ENCODE measurements around the gene NHSL1.

GRCh38 chr6:138439546-138439945 lies 59.7 kb downstream of the NHSL1 start:
- no peak for TF ChIP-seq CTCF (IDR thresholded peaks at IDR 0.05 in 2 of 3, conservative IDR thresholded peaks at IDR 0.05 in 1 of 3; ENCODE audit: insufficient read depth in 2 of 3, low read depth in 1 of 3, low read length in 3 of 3)
- no peak for TF ChIP-seq ILK (tag; IDR thresholded peaks at IDR 0.05; ENCODE audit: borderline replicate concordance, low read depth)
- no peak for TF ChIP-seq POLR2A (conservative IDR thresholded peaks at IDR 0.05)
- TF ChIP-seq HCFC1 (IDR thresholded peaks at IDR 0.05; ENCODE audit: low read depth, low read length) = no peak
- TF ChIP-seq CHD2 (IDR thresholded peaks at IDR 0.05; ENCODE audit: low read depth, low read length) = no peak
- no peak for TF ChIP-seq ZBTB40 (IDR thresholded peaks at IDR 0.05)
- TF ChIP-seq ZBTB40 (CRISPR knock-in tag; IDR thresholded peaks at IDR 0.05) = no peak
- no peak for TF ChIP-seq ZNF282 (CRISPR knock-in tag; IDR thresholded peaks at IDR 0.05)

Data from K562 (cell line).